Activated CD8-positive, alpha-beta memory T cell treated with anti-CD3 and anti-CD28 coated beads, Interleukin-2, amount 50 U/mL, for 24 hours (primary cell): ENCODE results near the gene TMEM63C.
"Not testable (repeated sequence)": the region's sequence is repeated elsewhere in the genome, so short reads cannot be mapped to it uniquely, and the experiment has no call there.

Source experiments
- DNase-seq: peaks from one replicate; pipeline ENCODE4 v3.0.0-alpha.2; 2020; ENCODE audit errors: extremely low read depth

TMEM63C gene

GRCh38 chr14:77154421-77154820 lies 27.2 kb upstream of the TMEM63C start:
- no peak for DNase-seq

- DNase-seq: no peak
Observed at GRCh38 chr14:77155083-77155482, 26.5 kb upstream of the TMEM63C start.

- no peak for DNase-seq
Observed at GRCh38 chr14:77157740-77158139, 23.9 kb upstream of the TMEM63C start.

GRCh38 chr14:77158175-77158881 lies 23.3 kb upstream of the TMEM63C start:
- DNase-seq: no peak

GRCh38 chr14:77158882-77159255 lies 22.7 kb upstream of the TMEM63C start:
- no peak for DNase-seq

- no peak for DNase-seq
Observed at GRCh38 chr14:77161011-77161410, 20.6 kb upstream of the TMEM63C start.

- no peak for DNase-seq
Observed at GRCh38 chr14:77170045-77170444, 11.6 kb upstream of the TMEM63C start.

GRCh38 chr14:77172916-77173315 lies 8.7 kb upstream of the TMEM63C start:
- no peak for DNase-seq

GRCh38 chr14:77173911-77174617 lies 7.5 kb upstream of the TMEM63C start:
- DNase-seq: not testable (repeated sequence)

GRCh38 chr14:77175843-77176242 lies 5.8 kb upstream of the TMEM63C start:
- no peak for DNase-seq

GRCh38 chr14:77177702-77178101 lies 3.9 kb upstream of the TMEM63C start:
- DNase-seq: no peak

- DNase-seq: no peak
Observed at GRCh38 chr14:77178656-77179055, 2.9 kb upstream of the TMEM63C start.

GRCh38 chr14:77180726-77181602 lies 634 bp upstream of the TMEM63C start:
- no peak for DNase-seq

- DNase-seq: no peak
Observed at GRCh38 chr14:77183896-77184295, 2.3 kb downstream of the TMEM63C start.

- DNase-seq: no peak
Observed at GRCh38 chr14:77184396-77185092, 2.9 kb downstream of the TMEM63C start.

- no peak for DNase-seq
Observed at GRCh38 chr14:77185093-77185465, 3.5 kb downstream of the TMEM63C start.

GRCh38 chr14:77186911-77187648 lies 5.5 kb downstream of the TMEM63C start:
- no peak for DNase-seq

GRCh38 chr14:77187649-77188012 lies 6.0 kb downstream of the TMEM63C start:
- no peak for DNase-seq

- DNase-seq: no peak
Observed at GRCh38 chr14:77189479-77189878, 7.9 kb downstream of the TMEM63C start.

GRCh38 chr14:77190977-77191376 lies 9.4 kb downstream of the TMEM63C start:
- no peak for DNase-seq

GRCh38 chr14:77194706-77195105 lies 13.1 kb downstream of the TMEM63C start:
- no peak for DNase-seq
